GM12872 (cell line): Measurements from ENCODE around the gene CAPN15.

Source experiments
- CTCF ChIP-seq: IDR thresholded peaks from 3 replicates; pipeline ENCODE4 v1.5.1; 2011; ENCODE audit warnings: low read depth, mild to moderate bottlenecking, low read length, moderate library complexity; ENCODE audit not compliant: insufficient read depth

Gene CAPN15

GRCh38 chr16:525123-525519, 2.4 kb upstream of the CAPN15 start:
- no peak for TF ChIP-seq CTCF

GRCh38 chr16:525520-526180, 1.9 kb upstream of the CAPN15 start:
- no peak for TF ChIP-seq CTCF

- 0 out of 3 replicates have a peak, but pooled peaks have one; percentile 1 for TF ChIP-seq CTCF
Observed at GRCh38 chr16:526181-527014, 1.1 kb upstream of the CAPN15 start.

GRCh38 chr16:528111-529011, 849 bp downstream of the CAPN15 start:
- no peak for TF ChIP-seq CTCF

- TF ChIP-seq CTCF = no peak
Observed at GRCh38 chr16:529012-529575, 1.6 kb downstream of the CAPN15 start.

GRCh38 chr16:530111-530817, 2.8 kb downstream of the CAPN15 start:
- TF ChIP-seq CTCF = no peak
